CD4-positive, CD25-positive, alpha-beta regulatory T cell (primary cell): ENCODE measurements around the gene PNMA8C. TPM values are rescaled to one million over a fixed set of nuclear protein-coding genes. Genes with fewer than 3 reads are reported as not detected.

Experiments
- ATAC-seq, 2 donors: fragments of 150-1000 bp; cut with Tn5 transposase; one replicate each; pipeline ENCODE4 v1.10.0; 2021; ENCODE audit warnings: low read depth in 2 of 2, moderate number of reproducible peaks in 2 of 2, moderate library complexity in 1 of 2
- DNase-seq, 3 donors: peaks; one replicate each; pipeline versions ENCODE4 v3.0.0 to v3.0.0-alpha.2; 2012 to 2022; ENCODE audit warnings: mixed read lengths in 1 of 3
- H3K27ac ChIP-seq: one replicate; pipeline ENCODE4 v1.7.0; 2013; ENCODE audit warnings: mild to moderate bottlenecking, low read length; ENCODE audit not compliant: insufficient read depth, poor library complexity, severe bottlenecking
- H3K27me3 ChIP-seq: one replicate; pipeline ENCODE4 v1.7.0; 2013; ENCODE audit warnings: low read length; ENCODE audit not compliant: control insufficient read depth, insufficient read depth
- H3K36me3 ChIP-seq: one replicate; pipeline ENCODE4 v1.7.0; 2013; ENCODE audit warnings: mild to moderate bottlenecking, low read length, moderate library complexity; ENCODE audit not compliant: control insufficient read depth, insufficient read depth
- H3K4me1 ChIP-seq: 2 replicates; pipeline ENCODE4 v1.7.0; 2013; ENCODE audit warnings: mild to moderate bottlenecking, low read length; ENCODE audit not compliant: insufficient read depth, control insufficient read depth, poor library complexity, severe bottlenecking
- H3K4me3 ChIP-seq: one replicate; pipeline ENCODE4 v1.7.0; 2013; ENCODE audit warnings: low read depth, mild to moderate bottlenecking, low read length, moderate library complexity
- H3K9me3 ChIP-seq, 2 experiments: 1 replicate in 1 of 2; 2 replicates in 1 of 2; pipeline ENCODE4 v1.7.0; 2013; ENCODE audit warnings: low read length in 2 of 2, mild to moderate bottlenecking in 1 of 2, moderate library complexity in 1 of 2; ENCODE audit not compliant: control insufficient read depth in 2 of 2
- H3K27ac Mint-ChIP-seq, 3 donors: one replicate each; pipeline ENCODE4 v1.8.0; 2020 to 2022; ENCODE audit warnings: mild to moderate bottlenecking in 3 of 3, mixed read lengths in 3 of 3, moderate library complexity in 2 of 3
- H3K27me3 Mint-ChIP-seq: one replicate; pipeline ENCODE4 v1.8.0; 2022; ENCODE audit warnings: mild to moderate bottlenecking, mixed read lengths
- H3K36me3 Mint-ChIP-seq: one replicate; pipeline ENCODE4 v1.8.0; 2020; ENCODE audit warnings: mixed read lengths
- H3K4me1 Mint-ChIP-seq, 4 donors: one replicate each; pipeline ENCODE4 v1.8.0; 2020 to 2022; ENCODE audit warnings: mixed read lengths in 4 of 4, mild to moderate bottlenecking in 1 of 4
- H3K4me3 Mint-ChIP-seq, 4 donors: one replicate each; pipeline ENCODE4 v1.8.0; 2020 to 2022; ENCODE audit warnings: mild to moderate bottlenecking in 4 of 4, mixed read lengths in 4 of 4, moderate library complexity in 3 of 4
- H3K9me3 Mint-ChIP-seq, 7 donors: one replicate each; pipeline ENCODE4 v1.8.0; 2020 to 2022; ENCODE audit warnings: mixed read lengths in 7 of 7, mild to moderate bottlenecking in 3 of 7, moderate library complexity in 2 of 7
- polyA plus RNA-seq, 4 donors: library from polyadenylated mRNA; unstranded; fragments of 300-500 nt; fragmentation: Illumina TruSeq; gene quantifications; one replicate each; pipeline ENCODE4 v1.2.3, GENCODE V29; 2021
- total RNA-seq: library from RNA; stranded (reverse); gene quantifications from one replicate; pipeline ENCODE4 v1.2.3, GENCODE V29; 2022

The PNMA8C gene
- total and polyA plus RNA-seq, 5 donors from 2014 or later, result not detected

- no peaks in the 10 kb centered on the region for H3K4me1 ChIP-seq
- H3K36me3 ChIP-seq, result peaks cover 62% of the 10 kb centered on the region
- peak overlapping the region in 1 of 3 donors; percentile 80 for H3K27ac Mint-ChIP-seq
- H3K4me1 Mint-ChIP-seq, result peaks cover 0 to 16% (median 6%) of the 10 kb centered on the region in 4 donors
- no peak overlapping the region for H3K27ac ChIP-seq
- no peaks in the 10 kb centered on the region for H3K9me3 Mint-ChIP-seq
- H3K27me3 Mint-ChIP-seq, result no peaks in the 10 kb centered on the region
- no peak overlapping the region for H3K4me3 Mint-ChIP-seq
- no peak overlapping the region for H3K4me3 ChIP-seq
- no peaks in the 10 kb centered on the region for H3K9me3 ChIP-seq
- peaks cover 53% of the 10 kb centered on the region for H3K36me3 Mint-ChIP-seq
- no peak for DNase-seq
- no peak for ATAC-seq
- H3K27me3 ChIP-seq, result no peaks in the 10 kb centered on the region
Observed at GRCh38 chr19:46383846-46384245, 44.9 kb downstream of the PNMA8C start.

- H3K27ac ChIP-seq, result no peak overlapping the region
- H3K36me3 ChIP-seq, result peaks cover 61% of the 10 kb centered on the region
- Mint-ChIP-seq H3K9me3 (no peaks in the 10 kb centered on the region), H3K4me3 (no peak overlapping the region), H3K27me3 (no peaks in the 10 kb centered on the region), H3K4me1 (peaks cover 0 to 16% (median 7%) of the 10 kb centered on the region in 4 donors), H3K27ac (no peak overlapping the region), H3K36me3 (peaks cover 51% of the 10 kb centered on the region)
- no peaks in the 10 kb centered on the region for H3K4me1 ChIP-seq
- ATAC-seq (no peak), DNase-seq (no peak)
- no peaks in the 10 kb centered on the region for H3K27me3 ChIP-seq
- no peak overlapping the region for H3K4me3 ChIP-seq
- no peaks in the 10 kb centered on the region for H3K9me3 ChIP-seq
Observed at GRCh38 chr19:46383171-46383815, 45.4 kb downstream of the PNMA8C start.

GRCh38 chr19:46381756-46382345 lies 46.9 kb downstream of the PNMA8C start:
- H3K9me3 Mint-ChIP-seq, result no peaks in the 10 kb centered on the region
- H3K27me3 Mint-ChIP-seq, result no peaks in the 10 kb centered on the region
- no peak for DNase-seq
- H3K27ac ChIP-seq, result no peak overlapping the region
- no peak overlapping the region for H3K4me3 Mint-ChIP-seq
- H3K27ac Mint-ChIP-seq, result no peak overlapping the region
- no peak overlapping the region for H3K4me3 ChIP-seq
- peaks cover 53% of the 10 kb centered on the region for H3K36me3 Mint-ChIP-seq
- H3K4me1 ChIP-seq, result no peaks in the 10 kb centered on the region
- no peak for ATAC-seq
- H3K27me3 ChIP-seq, result no peaks in the 10 kb centered on the region
- H3K9me3 ChIP-seq, result no peaks in the 10 kb centered on the region
- H3K4me1 Mint-ChIP-seq, result peaks cover 0 to 20% (median 9%) of the 10 kb centered on the region in 4 donors
- H3K36me3 ChIP-seq, result peaks cover 62% of the 10 kb centered on the region

GRCh38 chr19:46381346-46381745 lies 47.4 kb downstream of the PNMA8C start:
- H3K27me3 Mint-ChIP-seq, result no peaks in the 10 kb centered on the region
- H3K4me1 Mint-ChIP-seq, result peaks cover 0 to 20% (median 9%) of the 10 kb centered on the region in 4 donors
- DNase-seq, result no peak
- no peak overlapping the region for H3K4me3 Mint-ChIP-seq
- H3K9me3 Mint-ChIP-seq, result no peaks in the 10 kb centered on the region
- no peaks in the 10 kb centered on the region for H3K27me3 ChIP-seq
- H3K36me3 ChIP-seq, result peaks cover 67% of the 10 kb centered on the region
- no peak for ATAC-seq
- H3K27ac Mint-ChIP-seq, result no peak overlapping the region
- no peaks in the 10 kb centered on the region for H3K9me3 ChIP-seq
- no peak overlapping the region for H3K27ac ChIP-seq
- H3K4me1 ChIP-seq, result no peaks in the 10 kb centered on the region
- peaks cover 54% of the 10 kb centered on the region for H3K36me3 Mint-ChIP-seq
- no peak overlapping the region for H3K4me3 ChIP-seq

- no peaks in the 10 kb centered on the region for H3K4me1 ChIP-seq
- Mint-ChIP-seq H3K4me1 (peaks cover 0 to 20% (median 9%) of the 10 kb centered on the region in 4 donors), H3K27ac (no peak overlapping the region), H3K9me3 (no peaks in the 10 kb centered on the region), H3K27me3 (no peaks in the 10 kb centered on the region), H3K36me3 (peaks cover 57% of the 10 kb centered on the region), H3K4me3 (no peak overlapping the region)
- H3K27ac ChIP-seq, result no peak overlapping the region
- no peaks in the 10 kb centered on the region for H3K27me3 ChIP-seq
- H3K9me3 ChIP-seq, result no peaks in the 10 kb centered on the region
- ATAC-seq, result no peak
- DNase-seq, result no peak
- H3K4me3 ChIP-seq, result no peak overlapping the region
- peaks cover 73% of the 10 kb centered on the region for H3K36me3 ChIP-seq
Observed at GRCh38 chr19:46380690-46381089, 48.0 kb downstream of the PNMA8C start.

GRCh38 chr19:46378268-46378667 lies 50.5 kb downstream of the PNMA8C start:
- Histone ChIP-seq H3K4me3 (no peak overlapping the region), H3K27me3 (no peaks in the 10 kb centered on the region), H3K4me1 (no peaks in the 10 kb centered on the region), H3K9me3 (no peaks in the 10 kb centered on the region), H3K27ac (no peak overlapping the region), H3K36me3 (peaks cover 62% of the 10 kb centered on the region)
- Mint-ChIP-seq H3K9me3 (no peaks in the 10 kb centered on the region), H3K4me1 (peaks cover 0 to 20% (median 8%) of the 10 kb centered on the region in 4 donors), H3K27ac (no peak overlapping the region), H3K27me3 (no peaks in the 10 kb centered on the region), H3K4me3 (no peak overlapping the region), H3K36me3 (peaks cover 53% of the 10 kb centered on the region)
- DNase-seq, result no peak
- ATAC-seq, result no peak

GRCh38 chr19:46376241-46377153 lies 52.2 kb downstream of the PNMA8C start:
- Histone ChIP-seq H3K27me3 (no peaks in the 10 kb centered on the region), H3K9me3 (no peaks in the 10 kb centered on the region), H3K27ac (no peak overlapping the region), H3K4me3 (no peak overlapping the region), H3K36me3 (peaks cover 47% of the 10 kb centered on the region), H3K4me1 (peaks cover under 1% of the 10 kb centered on the region)
- Mint-ChIP-seq H3K4me3 (no peak overlapping the region), H3K9me3 (no peaks in the 10 kb centered on the region), H3K36me3 (peaks cover 41% of the 10 kb centered on the region), H3K27me3 (no peaks in the 10 kb centered on the region), H3K4me1 (peaks cover 3 to 20% (median 10%) of the 10 kb centered on the region in 4 donors), H3K27ac (peak overlapping the region in 2 of 3 donors; percentile 31 to 58)
- DNase-seq (no peak), ATAC-seq (no peak)
